ENCODE measurements around the gene ADGRB2.
"Not testable (repeated sequence)": the region's sequence is repeated elsewhere in the genome, so short reads cannot be mapped to it uniquely, and the experiment has no call there.

The ADGRB2 gene

GRCh38 chr1:31726715-31727114 lies 37.4 kb downstream of the ADGRB2 start:
- DNase-seq (ENCODE audit: low read depth): no peak

- DNase-seq (ENCODE audit: low read depth): no peak
Measured at GRCh38 chr1:31725777-31726535, 38.2 kb downstream of the ADGRB2 start.

GRCh38 chr1:31725134-31725533 lies 39.0 kb downstream of the ADGRB2 start:
- DNase-seq (ENCODE audit: low read depth): no peak

- no peak for DNase-seq (ENCODE audit: low read depth)
Measured at GRCh38 chr1:31723828-31724359, 40.2 kb downstream of the ADGRB2 start.

- no peak for DNase-seq (ENCODE audit: low read depth)
Measured at GRCh38 chr1:31718327-31718897, 45.7 kb downstream of the ADGRB2 start.

GRCh38 chr1:31717341-31717740 lies 46.8 kb downstream of the ADGRB2 start:
- DNase-seq (ENCODE audit: low read depth): no peak

DNA sequence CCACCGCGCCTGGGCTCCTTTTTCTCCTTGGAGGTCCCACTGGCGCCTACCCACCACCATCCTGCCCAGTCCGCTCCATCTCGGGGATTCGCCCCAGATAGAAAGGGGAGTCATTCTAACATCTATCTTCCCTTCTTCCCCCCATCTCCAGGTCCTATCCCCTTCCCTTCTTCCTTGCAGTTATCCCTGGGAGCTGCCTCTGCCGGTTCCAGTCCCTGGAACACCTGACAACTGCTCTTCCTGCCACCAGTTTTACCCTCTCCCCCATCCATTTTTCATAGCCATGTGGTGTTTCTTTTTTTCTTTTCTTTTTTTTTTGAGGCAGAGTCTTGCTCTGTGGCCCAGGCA lies 48.3 kb downstream of the ADGRB2 start:
- DNase-seq (ENCODE audit: low read depth): no peak

DNA sequence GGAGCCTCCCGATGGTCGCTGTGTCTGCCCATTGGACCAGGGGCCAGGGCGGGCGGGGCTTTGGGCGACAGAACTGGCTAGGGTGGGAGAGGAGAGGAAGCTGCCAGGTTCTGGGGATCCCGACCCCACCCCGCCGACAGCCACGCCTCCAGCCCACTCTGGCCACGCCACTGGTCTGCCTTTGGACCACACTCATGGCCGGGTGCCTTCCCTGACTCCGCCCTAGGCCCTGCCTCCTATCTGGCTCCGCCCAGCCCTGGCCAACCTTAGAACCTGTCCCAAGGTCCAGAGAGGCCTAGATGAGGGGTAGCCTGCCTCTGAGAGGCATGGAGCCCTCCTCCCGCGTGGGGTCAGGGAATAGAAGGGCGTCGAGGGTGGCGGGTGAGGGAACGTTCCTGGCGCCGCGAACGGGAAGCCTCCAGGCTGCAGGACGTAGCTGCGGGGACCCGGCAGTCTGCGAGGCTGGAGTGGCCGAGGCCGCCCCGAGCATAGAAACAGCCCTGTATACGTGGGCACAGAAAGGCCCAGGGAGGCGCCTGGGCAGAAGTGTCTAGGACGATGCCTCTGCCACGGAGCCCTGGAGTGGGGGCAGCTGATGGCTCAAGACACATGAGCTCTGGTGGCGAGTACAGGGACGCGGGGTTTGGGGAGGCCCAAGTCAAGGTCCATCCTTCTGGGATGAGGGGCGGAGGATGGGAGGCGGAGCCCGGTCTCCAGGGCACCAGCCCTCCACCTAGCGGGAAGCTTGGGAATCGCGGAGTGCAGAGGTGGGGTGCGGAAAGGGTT lies 48.9 kb downstream of the ADGRB2 start:
- peak; percentile 80 for DNase-seq (ENCODE audit: low read depth)

DNA sequence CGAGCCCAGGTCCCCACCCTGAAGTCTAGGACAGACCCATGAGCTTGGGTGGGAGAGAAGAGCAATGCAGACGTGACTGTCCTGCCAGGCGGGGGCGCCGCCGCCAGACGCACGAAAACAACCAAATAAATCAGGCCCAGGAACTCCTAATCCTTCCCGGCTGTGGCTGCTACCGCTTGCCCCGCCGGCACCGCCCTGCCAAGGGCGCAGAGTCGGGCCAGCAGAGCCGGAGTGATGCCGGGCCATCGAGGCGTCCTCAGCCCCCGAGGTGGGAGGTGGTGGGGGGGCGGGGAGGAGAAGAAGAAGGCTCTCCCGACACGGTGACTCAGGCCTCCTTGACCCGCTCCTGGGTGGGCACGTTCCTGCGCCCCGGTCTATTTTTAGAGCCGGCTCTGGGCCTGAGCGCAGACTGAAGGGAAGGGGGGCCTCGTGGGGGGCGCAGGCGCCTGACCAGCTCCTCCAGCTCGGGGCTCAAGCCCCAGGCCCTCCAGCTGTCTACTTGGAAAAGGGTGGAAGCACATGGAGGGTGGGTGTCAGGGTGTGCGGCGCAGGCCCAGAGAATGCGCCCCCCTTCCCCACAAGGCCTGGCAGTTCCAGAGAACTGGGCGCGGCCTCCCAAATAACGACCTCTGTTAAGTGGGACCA lies 49.6 kb downstream of the ADGRB2 start:
- no peak for DNase-seq (ENCODE audit: low read depth)

- peak; percentile 85 for DNase-seq (ENCODE audit: low read depth)
Measured at GRCh38 chr1:31712630-31713029, 51.5 kb downstream of the ADGRB2 start.

DNA sequence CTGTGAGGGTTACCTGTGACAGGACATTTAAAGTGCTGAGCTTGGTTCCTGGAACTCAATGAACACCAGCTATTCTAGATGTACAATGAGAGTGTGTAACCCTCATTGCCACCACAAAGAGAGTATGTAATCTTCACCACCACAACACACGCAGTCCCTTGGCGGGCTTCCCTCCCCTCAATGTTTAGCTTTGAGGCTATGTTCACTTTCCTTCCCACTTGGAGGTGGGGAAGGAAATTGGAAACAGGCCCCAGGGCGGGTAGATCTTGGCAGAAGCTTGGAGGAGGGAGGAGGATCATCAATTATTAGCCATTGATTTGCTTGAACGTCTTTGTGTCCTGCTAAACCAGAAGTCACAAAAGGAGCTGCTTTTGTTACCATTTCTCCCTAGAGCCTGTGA lies 52.1 kb downstream of the ADGRB2 start:
- DNase-seq (ENCODE audit: low read depth): no peak

GRCh38 chr1:31708324-31708723 lies 55.8 kb downstream of the ADGRB2 start:
- no peak for DNase-seq (ENCODE audit: low read depth)

GRCh38 chr1:31707711-31708110 lies 56.4 kb downstream of the ADGRB2 start:
- no peak for DNase-seq (ENCODE audit: low read depth)

GRCh38 chr1:31707059-31707600 lies 57.0 kb downstream of the ADGRB2 start:
- DNase-seq (ENCODE audit: low read depth): not testable (repeated sequence)

DNA sequence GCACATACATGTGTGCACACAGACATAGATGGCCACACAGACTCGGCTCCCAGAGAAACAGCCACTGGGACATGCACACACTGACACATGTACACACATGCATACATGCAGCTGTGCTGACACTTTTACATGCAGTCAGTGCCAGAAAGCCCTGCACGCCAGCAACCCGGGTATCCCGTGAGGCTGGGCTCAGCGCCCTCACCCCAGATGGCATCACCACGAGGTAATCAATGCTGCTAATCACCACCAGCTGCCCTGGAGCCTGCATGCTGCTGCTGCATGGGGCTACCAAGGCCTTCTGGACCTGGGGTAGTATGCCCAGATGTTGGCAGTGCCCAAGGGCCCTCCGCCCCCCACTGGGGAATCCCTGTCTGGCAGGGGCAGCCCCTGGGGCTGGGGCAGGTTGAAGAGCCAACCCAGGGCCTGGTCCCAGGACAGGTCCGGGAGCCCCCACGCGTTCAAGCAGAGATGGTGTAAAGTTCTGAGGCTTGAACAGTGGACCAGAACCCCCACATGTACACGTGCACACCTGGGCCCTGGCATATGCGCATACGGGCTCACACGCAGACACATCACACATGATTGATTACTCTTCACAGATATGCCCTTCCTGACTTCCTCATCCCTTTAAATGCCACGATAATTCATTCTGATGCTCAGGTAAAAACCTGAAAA lies 57.6 kb downstream of the ADGRB2 start:
- DNase-seq (ENCODE audit: low read depth): no peak

DNA sequence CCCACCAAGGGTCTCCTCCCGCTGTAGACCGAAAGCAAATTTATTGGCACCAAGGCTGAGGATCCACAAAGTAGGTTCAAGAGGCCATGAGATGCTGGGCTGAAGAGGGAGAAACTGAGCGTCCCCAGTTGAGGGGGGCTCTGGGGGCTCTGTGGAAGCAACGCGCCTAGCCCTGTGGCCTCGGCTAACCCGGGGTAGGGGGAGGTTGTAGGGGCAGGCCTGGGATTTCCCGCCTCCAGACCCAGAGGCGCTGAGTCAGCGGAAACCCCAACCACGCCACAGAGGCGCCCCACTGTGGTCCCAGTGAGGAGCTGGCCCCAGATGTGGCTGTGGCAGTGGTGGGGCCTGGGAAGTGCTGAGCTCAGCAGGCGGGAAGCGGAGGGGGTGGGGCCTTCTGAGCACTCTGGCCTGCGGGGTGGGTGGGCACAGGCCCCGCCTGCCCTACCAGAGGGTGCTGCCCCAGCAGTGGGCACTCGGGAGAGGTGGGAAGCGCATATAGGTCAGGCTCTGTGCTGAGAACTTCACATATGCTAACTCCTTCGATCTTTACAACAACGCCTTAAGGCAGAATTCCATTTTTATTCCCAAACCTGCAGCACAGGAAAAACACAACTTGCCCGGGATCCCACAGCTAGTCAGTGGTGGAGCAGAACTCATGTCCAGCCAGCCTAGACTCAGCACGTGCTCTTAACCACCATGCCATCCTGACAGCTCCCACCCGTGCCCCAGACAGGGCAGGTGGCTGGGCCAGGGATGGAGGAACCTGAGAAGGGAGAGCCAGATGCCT lies 58.9 kb downstream of the ADGRB2 start:
- no peak for DNase-seq (ENCODE audit: low read depth)

- no peak for DNase-seq (ENCODE audit: low read depth)
Measured at GRCh38 chr1:31704271-31705079, 59.7 kb downstream of the ADGRB2 start.

- DNase-seq (ENCODE audit: low read depth): no peak
Measured at GRCh38 chr1:31703431-31704270, 60.5 kb downstream of the ADGRB2 start, which contains the start of gene COL16A1. Gene COL16A1, minus strand, starts transcription at chr1:31704017. Its CDS starts 1,824 bp downstream, at chr1:31702193.

Measured in GM04504 (cell line).